Mesenchymal stem cell (in vitro differentiated cells and primary cell): Measurements from ENCODE around the gene TSC22D3.

ENCODE experiments used
- DNase-seq: peaks from one replicate; pipeline ENCODE4 v3.0.0-alpha.2; 2013
- H2AFZ ChIP-seq: one replicate; pipeline ENCODE4 v1.6.1; 2013; ENCODE audit warnings: low read depth, mild to moderate bottlenecking, control low read depth, inconsistent platforms, low read length, moderate library complexity
- H2AK5ac ChIP-seq: 2 replicates; pipeline ENCODE4 v1.6.1; 2013; ENCODE audit warnings: low read length, moderate library complexity, mild to moderate bottlenecking, inconsistent platforms; ENCODE audit not compliant: severe bottlenecking
- H2BK120ac ChIP-seq: one replicate; pipeline ENCODE4 v1.6.1; 2013; ENCODE audit warnings: low read depth, mild to moderate bottlenecking, inconsistent platforms, low read length, moderate library complexity
- H2BK12ac ChIP-seq, 2 experiments: one replicate each; pipeline ENCODE4 v1.6.1; 2013; ENCODE audit warnings: inconsistent platforms in 2 of 2, low read length in 2 of 2, mild to moderate bottlenecking in 2 of 2, moderate library complexity in 2 of 2, control low read depth in 1 of 2
- H2BK15ac ChIP-seq: one replicate; pipeline ENCODE4 v1.6.1; 2013; ENCODE audit warnings: mild to moderate bottlenecking, low read depth, inconsistent platforms; ENCODE audit not compliant: poor library complexity, severe bottlenecking
- H2BK5ac ChIP-seq: 2 replicates; pipeline ENCODE4 v1.6.1; 2013; ENCODE audit warnings: low read depth, mild to moderate bottlenecking, low read length, control low read depth, inconsistent platforms; ENCODE audit not compliant: poor library complexity, severe bottlenecking
- H3K14ac ChIP-seq, 2 experiments: one replicate each; pipeline ENCODE4 v1.6.1; 2013; ENCODE audit warnings: inconsistent platforms in 2 of 2, low read length in 2 of 2, control low read depth in 1 of 2, mild to moderate bottlenecking in 1 of 2, moderate library complexity in 1 of 2
- H3K18ac ChIP-seq, 2 experiments: one replicate each; pipeline ENCODE4 v1.6.1; 2013; ENCODE audit warnings: inconsistent platforms in 2 of 2, low read length in 2 of 2, control low read depth in 1 of 2, low read depth in 1 of 2, mild to moderate bottlenecking in 1 of 2
- H3K23ac ChIP-seq, 2 experiments: one replicate each; pipeline ENCODE4 v1.6.1; 2013; ENCODE audit warnings: inconsistent platforms in 2 of 2, low read length in 2 of 2, mild to moderate bottlenecking in 2 of 2, moderate library complexity in 2 of 2, control low read depth in 1 of 2
- H3K27ac ChIP-seq: 2 replicates; pipeline ENCODE4 v1.5.1; 2013; ENCODE audit warnings: mild to moderate bottlenecking, moderate library complexity, low read length, control low read depth, inconsistent platforms; ENCODE audit not compliant: poor library complexity, severe bottlenecking
- H3K27me3 ChIP-seq, 2 experiments: 2 replicates each; pipeline versions ENCODE4 v1.6.1 to v1.7.0; 2013; ENCODE audit warnings: low read length in 2 of 2, mild to moderate bottlenecking in 2 of 2, moderate library complexity in 2 of 2, control low read depth in 1 of 2, inconsistent platforms in 1 of 2; ENCODE audit not compliant: control insufficient read depth in 1 of 2, insufficient read depth in 1 of 2
- H3K36me3 ChIP-seq, 2 experiments: 2 replicates each; pipeline versions ENCODE4 v1.6.1 to v1.7.0; 2013; ENCODE audit warnings: low read length in 2 of 2, control low read depth in 1 of 2, inconsistent platforms in 1 of 2, low read depth in 1 of 2, mild to moderate bottlenecking in 1 of 2; ENCODE audit not compliant: insufficient read depth in 2 of 2, control insufficient read depth in 1 of 2
- H3K4ac ChIP-seq, 2 experiments: one replicate each; pipeline ENCODE4 v1.6.1; 2013; ENCODE audit warnings: inconsistent platforms in 2 of 2, low read length in 2 of 2, mild to moderate bottlenecking in 2 of 2, moderate library complexity in 2 of 2, control low read depth in 1 of 2, low read depth in 1 of 2
- H3K4me1 ChIP-seq: 2 replicates; pipeline ENCODE4 v1.6.1; 2013; ENCODE audit warnings: low read depth, low read length, control low read depth; ENCODE audit not compliant: control insufficient read depth, insufficient read depth
- H3K4me2 ChIP-seq: 2 replicates; pipeline ENCODE4 v1.6.1; 2013; ENCODE audit warnings: low read length, mild to moderate bottlenecking, inconsistent platforms; ENCODE audit not compliant: poor library complexity, severe bottlenecking
- H3K4me3 ChIP-seq, 2 experiments: 2 replicates each; pipeline versions ENCODE4 v1.5.1 to v1.7.0; 2013; ENCODE audit warnings: low read length in 2 of 2, mild to moderate bottlenecking in 2 of 2, control low read depth in 1 of 2, low read depth in 1 of 2; ENCODE audit not compliant: insufficient read depth in 1 of 2
- H3K79me1 ChIP-seq: replicated peaks from 2 replicates; pipeline ENCODE4 v1.6.1; 2013; ENCODE audit warnings: mild to moderate bottlenecking, control low read depth, low read length, inconsistent platforms; ENCODE audit not compliant: poor library complexity, severe bottlenecking
- H3K9ac ChIP-seq: 2 replicates; pipeline ENCODE4 v1.7.0; 2013; ENCODE audit warnings: mild to moderate bottlenecking, low read length, moderate library complexity
- H3K9me3 ChIP-seq: 2 replicates; pipeline ENCODE4 v1.7.0; 2013; ENCODE audit warnings: mild to moderate bottlenecking, low read length; ENCODE audit not compliant: control insufficient read depth
- H4K8ac ChIP-seq: one replicate; pipeline ENCODE4 v1.6.1; 2013; ENCODE audit warnings: inconsistent platforms, mild to moderate bottlenecking, low read length, moderate library complexity
- H4K91ac ChIP-seq: one replicate; pipeline ENCODE4 v1.6.1; 2013; ENCODE audit warnings: mild to moderate bottlenecking, low read length, inconsistent platforms
- WGBS: methylation state at CpG from one replicate; pipeline ENCODE4 v1.1.7; 2013; ENCODE audit warnings: mixed read lengths; 5-methylcytosine and 5-hydroxymethylcytosine counted together

TSC22D3 gene

GRCh38 chrX:107709266-107709806 lies 66.3 kb downstream of the TSC22D3 start:
- no peak overlapping the region for H4K8ac ChIP-seq
- no peak overlapping the region for H2BK120ac ChIP-seq
- no peak overlapping the region for H2BK5ac ChIP-seq
- no peak overlapping the region for H2AK5ac ChIP-seq
- peaks cover 7 to 8% of the 10 kb centered on the region in 2 experiments for H3K36me3 ChIP-seq
- peak; percentile 15 for DNase-seq
- no peak overlapping the region for H3K4me2 ChIP-seq
- H3K4me3 ChIP-seq, result no peak overlapping the region
- no peak overlapping the region for H4K91ac ChIP-seq
- H3K4me1 ChIP-seq, result peaks cover 11% of the 10 kb centered on the region
- H2BK12ac ChIP-seq, result peak overlapping the region in 1 of 2 experiments; percentile 31
- no peak overlapping the region for H2BK15ac ChIP-seq
- no peak overlapping the region for H3K18ac ChIP-seq
- H3K9ac ChIP-seq, result no peak overlapping the region
- no peak overlapping the region for H3K14ac ChIP-seq
- no peak overlapping the region for H3K23ac ChIP-seq
- peaks cover 0 to 49% of the 10 kb centered on the region in 2 experiments for H3K27me3 ChIP-seq
- H3K27ac ChIP-seq, result no peak overlapping the region
- 96% methylated on average over 3 of the region's 6 CpGs for WGBS
- H3K9me3 ChIP-seq, result no peaks in the 10 kb centered on the region
- no peak overlapping the region for H3K4ac ChIP-seq
- H3K79me1 ChIP-seq, result no peaks in the 10 kb centered on the region
- H2AFZ ChIP-seq, result no peak overlapping the region

DNA sequence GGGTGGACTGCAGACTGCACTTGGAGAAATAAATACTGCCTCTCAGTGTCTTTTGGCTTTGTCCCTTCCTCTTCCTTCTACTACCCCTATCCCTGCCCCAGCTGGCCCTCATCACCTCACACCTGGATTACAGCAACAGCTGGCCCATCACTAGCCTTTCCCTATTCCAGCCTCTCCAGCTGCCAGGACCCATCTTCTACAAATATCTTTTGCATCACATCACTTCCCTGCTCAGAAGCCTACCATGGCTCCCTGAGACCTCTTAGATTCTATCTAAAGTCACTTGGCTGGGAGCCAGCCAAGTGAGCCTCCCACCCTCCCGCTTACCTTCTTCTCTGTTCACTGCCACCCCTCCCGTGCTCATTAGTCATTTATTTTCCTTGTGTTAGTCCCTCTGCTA lies 66.8 kb downstream of the TSC22D3 start:
- Histone ChIP-seq H4K8ac (no peak overlapping the region), H3K27ac (no peak overlapping the region), H3K9ac (no peak overlapping the region), H3K4me1 (peaks cover 8% of the 10 kb centered on the region), H3K23ac (no peak overlapping the region), H3K4ac (no peak overlapping the region), H3K36me3 (peaks cover 2% of the 10 kb centered on the region in 2 experiments), H3K9me3 (no peaks in the 10 kb centered on the region), H2BK120ac (no peak overlapping the region), H3K4me2 (no peak overlapping the region), H2AFZ (no peak overlapping the region), H2BK15ac (no peak overlapping the region), H2BK5ac (no peak overlapping the region), H3K79me1 (no peaks in the 10 kb centered on the region), H3K27me3 (peaks cover 0 to 50% of the 10 kb centered on the region in 2 experiments), H2AK5ac (no peak overlapping the region), H3K4me3 (no peak overlapping the region), H3K14ac (no peak overlapping the region), H2BK12ac (peak overlapping the region in 1 of 2 experiments; percentile 89), H4K91ac (peak overlapping the region; percentile 68), H3K18ac (peak overlapping the region in 1 of 2 experiments; percentile 48)
- peak; percentile 39 for DNase-seq
- WGBS, result 53% methylated on average over 2 of the region's 2 CpGs

DNA sequence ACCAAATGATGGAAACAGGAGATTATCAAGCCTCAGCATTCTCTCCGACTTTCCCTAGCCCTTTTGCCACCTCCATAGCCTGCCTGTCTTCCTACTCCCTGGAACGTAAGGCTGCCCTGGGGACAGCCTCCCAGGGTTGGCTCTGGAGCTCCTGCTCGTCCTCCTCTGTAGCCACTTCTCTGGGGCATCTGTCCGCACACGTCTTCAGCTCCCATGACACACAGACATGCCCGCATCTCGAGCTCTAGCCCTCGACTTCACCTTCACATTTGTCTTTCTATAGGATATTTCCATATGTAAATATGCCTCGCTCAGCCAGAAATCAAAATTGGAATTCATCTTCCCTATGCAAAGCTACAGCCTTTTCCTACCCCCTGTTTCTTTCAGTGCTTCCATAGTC lies 67.7 kb downstream of the TSC22D3 start:
- H3K4ac ChIP-seq, result no peak overlapping the region
- no peaks in the 10 kb centered on the region for H3K9me3 ChIP-seq
- no peak overlapping the region for H4K8ac ChIP-seq
- H3K4me3 ChIP-seq, result no peak overlapping the region
- no peak overlapping the region for H3K9ac ChIP-seq
- WGBS, result 85% methylated on average over 9 of the region's 9 CpGs
- no peak for DNase-seq
- peaks cover 8% of the 10 kb centered on the region for H3K4me1 ChIP-seq
- H2BK15ac ChIP-seq, result no peak overlapping the region
- H2AK5ac ChIP-seq, result no peak overlapping the region
- H3K14ac ChIP-seq, result no peak overlapping the region
- no peaks in the 10 kb centered on the region for H3K79me1 ChIP-seq
- no peak overlapping the region for H2AFZ ChIP-seq
- no peak overlapping the region for H2BK120ac ChIP-seq
- H3K23ac ChIP-seq, result no peak overlapping the region
- H3K27me3 ChIP-seq, result peaks cover 0 to 48% of the 10 kb centered on the region in 2 experiments
- H3K18ac ChIP-seq, result no peak overlapping the region
- no peaks in the 10 kb centered on the region for H3K36me3 ChIP-seq
- H4K91ac ChIP-seq, result no peak overlapping the region
- peak overlapping the region in 1 of 2 experiments; percentile 63 for H2BK12ac ChIP-seq
- H2BK5ac ChIP-seq, result no peak overlapping the region
- no peak overlapping the region for H3K27ac ChIP-seq
- no peak overlapping the region for H3K4me2 ChIP-seq

- Histone ChIP-seq H3K9me3 (no peaks in the 10 kb centered on the region), H3K27me3 (peaks cover 0 to 50% of the 10 kb centered on the region in 2 experiments), H2BK15ac (no peak overlapping the region), H3K4ac (no peak overlapping the region), H2BK12ac (peak overlapping the region in 1 of 2 experiments; percentile 13), H4K91ac (no peak overlapping the region), H2BK5ac (no peak overlapping the region), H3K27ac (no peak overlapping the region), H2BK120ac (no peak overlapping the region), H2AFZ (no peak overlapping the region), H3K4me2 (no peak overlapping the region), H2AK5ac (no peak overlapping the region), H3K4me3 (no peak overlapping the region), H3K18ac (no peak overlapping the region), H3K23ac (no peak overlapping the region), H3K9ac (no peak overlapping the region), H3K14ac (no peak overlapping the region), H3K4me1 (peaks cover 10% of the 10 kb centered on the region), H3K36me3 (no peaks in the 10 kb centered on the region), H3K79me1 (no peaks in the 10 kb centered on the region), H4K8ac (no peak overlapping the region)
- DNase-seq, result no peak
Measured at GRCh38 chrX:107706309-107706708, 69.3 kb downstream of the TSC22D3 start.
